GM12865 (cell line): Measurements from ENCODE around the gene CDH4.
"Not testable (repeated sequence)": the region's sequence is repeated elsewhere in the genome, so short reads cannot be mapped to it uniquely, and the experiment has no call there.

Experiments used
- DNase-seq: peaks from one replicate; pipeline ENCODE4 v3.0.0; 2010; ENCODE audit warnings: low read depth
- H3K4me3 ChIP-seq: 2 replicates; pipeline ENCODE4 v1.5.1; 2011; ENCODE audit warnings: mild to moderate bottlenecking, low read depth, low read length, control low read depth
- CTCF ChIP-seq: IDR thresholded peaks from 2 replicates; pipeline ENCODE4 v1.5.1; 2011; ENCODE audit warnings: low read length, control low read depth, low read depth, inconsistent platforms; ENCODE audit not compliant: insufficient read depth; ENCODE audit errors: missing control alignments

Gene CDH4

GRCh38 chr20:61980647-61981583 lies 728.9 kb downstream of the CDH4 start:
- no peak overlapping the region for H3K4me3 ChIP-seq
- DNase-seq = peak; percentile 24
- peak; percentile 22 for TF ChIP-seq CTCF

- not testable (repeated sequence) for DNase-seq, H3K4me3 ChIP-seq
These were observed 729.6 kb downstream of the CDH4 start for GRCh38 chr20:61981691-61982090.

GRCh38 chr20:61982191-61982950 lies 730.3 kb downstream of the CDH4 start:
- H3K4me3 ChIP-seq = no peak overlapping the region
- no peak for TF ChIP-seq CTCF
- DNase-seq = no peak

GRCh38 chr20:61982951-61983315 lies 730.9 kb downstream of the CDH4 start:
- H3K4me3 ChIP-seq = no peak overlapping the region
- no peak for TF ChIP-seq CTCF
- DNase-seq = no peak

GRCh38 chr20:61983965-61984364 lies 731.9 kb downstream of the CDH4 start:
- no peak overlapping the region for H3K4me3 ChIP-seq
- TF ChIP-seq CTCF = no peak
- no peak for DNase-seq

- H3K4me3 ChIP-seq, DNase-seq: not testable (repeated sequence)
These were observed 732.4 kb downstream of the CDH4 start for GRCh38 chr20:61984431-61984830.

- no peak overlapping the region for H3K4me3 ChIP-seq
These were observed 733.0 kb downstream of the CDH4 start for GRCh38 chr20:61985096-61985495.

More at GRCh38 chr20:61985096-61985495, 733.0 kb downstream of the CDH4 start:
- DNase-seq = no peak
- no peak for TF ChIP-seq CTCF
